ENCODE measurements around the gene SND1.

SND1 gene

GRCh38 chr7:128000854-128001265 lies 348.9 kb downstream of the SND1 start:
- Histone ChIP-seq H3K36me3 (ENCODE audit: control insufficient read depth, insufficient read depth, low read length) (peaks cover 7% of the 10 kb centered on the region), H3K4me3 (replicated peaks; ENCODE audit: low read depth, low read length) (no peak overlapping the region), H3K27me3 (replicated peaks; ENCODE audit: control insufficient read depth, insufficient read depth, low read length) (no peaks in the 10 kb centered on the region)
- peak; percentile 17 for DNase-seq (ENCODE audit: extremely low read depth, insufficient read length)
- TF ChIP-seq CTCF (IDR thresholded peaks at IDR 0.05; ENCODE audit: insufficient read depth, low read length, poor library complexity, severe bottlenecking) = no peak

- Histone ChIP-seq H3K4me3 (replicated peaks; ENCODE audit: low read depth, low read length) (no peak overlapping the region), H3K27me3 (replicated peaks; ENCODE audit: control insufficient read depth, insufficient read depth, low read length) (no peaks in the 10 kb centered on the region), H3K36me3 (ENCODE audit: control insufficient read depth, insufficient read depth, low read length) (peaks cover 5% of the 10 kb centered on the region)
- peak; percentile 15 for DNase-seq (ENCODE audit: extremely low read depth, insufficient read length)
- TF ChIP-seq CTCF (IDR thresholded peaks at IDR 0.05; ENCODE audit: insufficient read depth, low read length, poor library complexity, severe bottlenecking) = no peak
These were observed 351.2 kb downstream of the SND1 start for GRCh38 chr7:128003167-128003566.

GRCh38 chr7:128003787-128004186 lies 351.8 kb downstream of the SND1 start:
- DNase-seq (ENCODE audit: extremely low read depth, insufficient read length) = no peak
- TF ChIP-seq CTCF (IDR thresholded peaks at IDR 0.05; ENCODE audit: insufficient read depth, low read length, poor library complexity, severe bottlenecking) = no peak
- Histone ChIP-seq H3K36me3 (ENCODE audit: control insufficient read depth, insufficient read depth, low read length) (peaks cover 2% of the 10 kb centered on the region; the same call in 1 of the 2 replicates), H3K4me3 (replicated peaks; ENCODE audit: low read depth, low read length) (no peak overlapping the region), H3K27me3 (replicated peaks; ENCODE audit: control insufficient read depth, insufficient read depth, low read length) (no peaks in the 10 kb centered on the region)

GRCh38 chr7:128004623-128005022 lies 352.6 kb downstream of the SND1 start:
- TF ChIP-seq CTCF (IDR thresholded peaks at IDR 0.05; ENCODE audit: insufficient read depth, low read length, poor library complexity, severe bottlenecking) = no peak
- Histone ChIP-seq H3K36me3 (ENCODE audit: control insufficient read depth, insufficient read depth, low read length) (peaks cover 2% of the 10 kb centered on the region; the same call in 1 of the 2 replicates), H3K27me3 (replicated peaks; ENCODE audit: control insufficient read depth, insufficient read depth, low read length) (no peaks in the 10 kb centered on the region), H3K4me3 (replicated peaks; ENCODE audit: low read depth, low read length) (no peak overlapping the region)
- no peak for DNase-seq (ENCODE audit: extremely low read depth, insufficient read length)

- TF ChIP-seq CTCF (IDR thresholded peaks at IDR 0.05; ENCODE audit: insufficient read depth, low read length, poor library complexity, severe bottlenecking) = no peak
These were observed 353.1 kb downstream of the SND1 start for GRCh38 chr7:128005117-128005516.

GRCh38 chr7:128005759-128006159 lies 353.8 kb downstream of the SND1 start:
- TF ChIP-seq CTCF (IDR thresholded peaks at IDR 0.05; ENCODE audit: insufficient read depth, low read length, poor library complexity, severe bottlenecking) = no peak
- H3K4me3 ChIP-seq (replicated peaks; ENCODE audit: low read depth, low read length) = no peak overlapping the region
- H3K27me3 ChIP-seq (replicated peaks; ENCODE audit: control insufficient read depth, insufficient read depth, low read length) = no peaks in the 10 kb centered on the region
- H3K36me3 ChIP-seq (ENCODE audit: control insufficient read depth, insufficient read depth, low read length) = peaks cover under 1% of the 10 kb centered on the region; the same call in 1 of the 2 replicates
- no peak for DNase-seq (ENCODE audit: extremely low read depth, insufficient read length)

More at GRCh38 chr7:128005117-128005516, 353.1 kb downstream of the SND1 start:
- no peaks in the 10 kb centered on the region for H3K27me3 ChIP-seq (replicated peaks; ENCODE audit: control insufficient read depth, insufficient read depth, low read length)
- H3K36me3 ChIP-seq (ENCODE audit: control insufficient read depth, insufficient read depth, low read length) = peaks cover 2% of the 10 kb centered on the region; the same call in 1 of the 2 replicates
- no peak for DNase-seq (ENCODE audit: extremely low read depth, insufficient read length)
- no peak overlapping the region for H3K4me3 ChIP-seq (replicated peaks; ENCODE audit: low read depth, low read length)
